Right ventricle myocardium inferior (tissue), 1 donor: ENCODE data around the gene SLC16A3. TPM values are rescaled to one million over a fixed set of nuclear protein-coding genes. Genes with fewer than 3 reads are reported as not detected.
A peak's percentile ranks its signal among the peaks of the same experiment; 100 is the strongest.
"Not testable (repeated sequence)": the region's sequence is repeated elsewhere in the genome, so short reads cannot be mapped to it uniquely, and the experiment has no call there.

ENCODE experiments used
- ATAC-seq: fragments of 200-7000 bp; cut with Tn5 transposase; one replicate; pipeline ENCODE4 v1.9.1; 2020; ENCODE audit warnings: mild to moderate bottlenecking, moderate library complexity
- DNase-seq: peaks from one replicate; pipeline ENCODE4 v3.0.0; 2021; ENCODE audit errors: missing footprints
- intact Hi-C: fragments of 100-400 bp; cut with DNase I; formaldehyde crosslinking; loops from one replicate; pipeline ENCODE4 v1.11.0; 2022
- total RNA-seq: library from RNA; stranded (reverse); fragmentation: NEBNext Ultra II Directional; extraction: Animal tissue kit (Norgen Biotek cat#: 25700); gene quantifications from one replicate; pipeline ENCODE4 v1.2.1, GENCODE V29; 2021
- donor health status: DM: no; HTN: yes; CAD: no; lungs with severe emphysema.

SLC16A3 gene
- total RNA-seq, 1 donor from 2014 or later, result 10.4 TPM

DNA sequence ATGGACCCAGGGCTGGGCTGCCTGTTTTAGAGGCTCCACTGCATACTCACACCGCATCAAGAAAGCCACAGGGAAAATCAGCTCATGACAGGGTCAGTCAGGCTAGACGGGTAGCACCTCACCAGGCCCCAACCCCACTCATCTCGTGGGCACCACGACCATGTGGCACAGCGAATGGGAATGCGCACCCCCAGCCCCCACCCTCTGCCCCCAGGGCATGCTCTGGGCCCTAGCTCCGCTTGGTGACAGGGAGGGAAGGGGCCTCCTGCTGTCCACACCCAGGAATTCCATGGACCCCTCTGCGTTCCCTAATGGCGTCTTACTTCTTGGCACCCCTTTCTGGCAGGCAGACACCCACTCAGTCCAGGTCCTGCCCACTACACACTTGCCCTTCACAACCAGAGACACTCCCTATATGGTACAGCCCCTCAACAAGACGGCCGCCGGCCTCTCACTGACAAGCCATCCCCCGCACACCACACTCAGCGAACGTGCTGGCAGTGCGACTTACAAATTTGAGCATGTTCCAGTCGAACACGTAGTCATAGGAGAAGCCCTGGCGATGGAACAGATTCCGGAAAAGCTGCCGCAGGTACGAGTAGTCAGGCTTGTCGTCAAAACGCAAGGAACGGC, 22.1 kb downstream of the SLC16A3 start:
- DNase-seq (peak; percentile 25), ATAC-seq (no peak)
- intact Hi-C loops, result no loop called here

DNA sequence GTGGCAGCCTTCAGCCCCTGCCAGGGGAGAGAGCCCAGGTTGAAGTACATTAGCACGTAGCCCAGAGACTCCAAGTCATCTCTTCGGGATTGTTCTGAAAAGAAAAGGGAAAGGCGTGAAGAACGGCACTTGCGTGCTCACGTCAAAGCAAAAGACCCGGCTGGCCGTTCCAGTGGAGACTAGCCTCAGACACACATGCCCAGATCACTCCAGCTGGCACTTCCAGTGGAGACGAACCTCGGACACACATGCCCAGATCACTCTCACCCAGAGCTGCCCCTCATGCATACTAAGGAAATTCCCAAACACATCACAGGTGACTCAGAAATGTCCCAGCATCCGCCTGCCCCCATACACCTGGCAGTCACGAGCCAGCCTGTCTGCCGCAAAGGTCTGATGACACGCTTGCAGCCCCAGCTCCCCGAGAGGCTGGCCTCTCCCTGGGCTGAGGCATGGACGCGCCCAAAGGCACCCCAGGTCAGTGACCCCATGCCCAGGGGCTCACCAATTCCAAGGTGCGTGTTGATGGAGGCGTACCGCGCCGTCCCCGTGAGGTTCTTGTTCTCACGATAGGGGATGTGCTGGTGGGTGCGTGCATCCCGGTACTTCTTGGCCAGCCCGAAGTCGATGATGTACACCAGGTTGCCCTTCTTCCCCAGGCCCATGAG, 23.8 kb downstream of the SLC16A3 start:
- no peak for ATAC-seq
- intact Hi-C loops, result no loop called here

DNA sequence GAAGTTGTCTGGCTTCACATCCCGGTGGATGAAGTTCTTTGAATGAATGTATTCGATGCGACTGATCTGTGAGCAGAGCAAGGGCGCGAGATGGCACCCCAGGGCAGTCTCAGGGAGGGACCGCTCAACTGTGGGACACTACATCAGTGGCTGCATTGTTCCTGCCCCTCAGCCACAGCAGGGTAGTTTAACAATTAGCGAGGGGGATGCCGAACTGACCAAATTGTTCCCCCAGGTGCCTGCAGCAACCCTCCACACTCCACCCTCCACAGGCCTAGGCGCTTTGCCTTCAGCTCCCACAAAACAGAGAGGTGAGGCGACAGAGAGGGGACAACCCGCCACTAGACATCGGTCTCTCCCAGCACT, 24.3 kb downstream of the SLC16A3 start:
- no peak for ATAC-seq
- DNase-seq, result no peak
- intact Hi-C loops, result no loop called here

More for the DNA sequence above, 23.8 kb downstream of the SLC16A3 start:
- DNase-seq, result peak; percentile 56

DNA sequence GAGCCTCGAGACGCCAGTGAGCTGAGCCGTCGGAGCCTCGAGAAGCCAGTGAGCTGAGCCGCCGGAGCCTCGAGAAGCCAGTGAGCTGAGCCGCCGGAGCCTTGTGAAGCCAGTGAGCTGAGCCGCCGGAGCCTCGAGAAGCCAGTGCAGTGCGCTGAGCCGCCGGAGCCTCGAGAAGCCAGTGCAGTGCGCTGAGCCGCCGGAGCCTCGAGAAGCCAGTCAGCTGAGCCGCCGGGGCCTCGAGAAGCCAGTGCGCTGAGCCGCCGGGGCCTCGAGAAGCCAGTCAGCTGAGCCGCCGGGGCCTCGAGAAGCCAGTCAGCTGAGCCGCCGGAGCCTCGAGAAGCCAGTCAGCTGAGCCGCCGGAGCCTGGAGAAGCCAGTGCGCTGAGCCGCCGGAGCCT, 25.3 kb downstream of the SLC16A3 start:
- peak; percentile 11 for DNase-seq
- intact Hi-C loops, result not testable (repeated sequence)

DNA sequence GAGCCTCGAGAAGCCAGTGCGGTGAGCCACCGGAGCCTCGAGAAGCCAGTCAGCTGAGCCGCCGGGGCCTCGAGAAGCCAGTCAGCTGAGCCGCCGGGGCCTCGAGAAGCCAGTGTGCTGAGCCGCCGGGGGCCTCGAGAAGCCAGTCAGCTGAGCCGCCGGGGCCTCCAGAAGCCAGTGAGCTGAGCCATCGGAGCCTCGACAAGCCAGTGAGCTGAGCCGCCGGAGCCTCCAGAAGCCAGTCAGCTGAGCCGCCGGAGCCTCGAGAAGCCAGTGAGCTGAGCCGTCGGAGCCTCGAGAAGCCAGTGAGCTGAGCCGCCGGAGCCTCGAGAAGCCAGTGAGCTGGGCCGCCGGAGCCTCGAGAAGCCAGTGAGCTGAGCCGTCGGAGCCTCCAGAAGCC, 25.9 kb downstream of the SLC16A3 start:
- peak; percentile 15 for DNase-seq
- ATAC-seq, intact Hi-C loops: not testable (repeated sequence)

More for the DNA sequence above, 25.3 kb downstream of the SLC16A3 start:
- not testable (repeated sequence) for ATAC-seq

DNA sequence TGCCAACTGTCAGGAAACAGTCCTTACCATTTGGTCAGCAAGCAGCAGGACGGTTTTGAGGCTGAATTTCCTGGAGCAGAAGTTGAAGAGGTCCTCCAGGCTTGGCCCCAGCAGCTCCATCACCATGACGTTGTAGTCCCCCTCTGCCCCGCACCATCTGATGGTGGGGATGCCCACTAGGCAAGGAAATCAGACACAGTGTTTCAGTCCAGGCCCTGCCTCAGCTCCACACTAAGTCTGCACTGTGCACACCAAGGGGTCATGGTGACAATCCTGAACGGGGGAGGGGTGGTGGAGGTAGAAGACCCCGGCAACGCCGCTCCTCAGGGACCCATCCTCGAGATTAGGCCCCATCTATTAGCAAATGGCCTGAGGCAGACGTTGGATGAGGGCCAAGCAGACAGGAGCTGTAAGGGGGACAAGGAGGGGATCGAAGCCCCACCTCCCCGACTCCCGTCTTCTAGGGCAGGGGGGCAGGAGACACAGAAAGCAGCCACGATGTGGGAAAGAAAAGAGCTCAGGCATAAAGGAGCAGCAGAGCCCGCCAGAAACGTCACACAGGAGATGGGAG, 26.6 kb downstream of the SLC16A3 start:
- no peak for ATAC-seq
- peak; percentile 25 for DNase-seq
- intact Hi-C loops, result no loop called here

DNA sequence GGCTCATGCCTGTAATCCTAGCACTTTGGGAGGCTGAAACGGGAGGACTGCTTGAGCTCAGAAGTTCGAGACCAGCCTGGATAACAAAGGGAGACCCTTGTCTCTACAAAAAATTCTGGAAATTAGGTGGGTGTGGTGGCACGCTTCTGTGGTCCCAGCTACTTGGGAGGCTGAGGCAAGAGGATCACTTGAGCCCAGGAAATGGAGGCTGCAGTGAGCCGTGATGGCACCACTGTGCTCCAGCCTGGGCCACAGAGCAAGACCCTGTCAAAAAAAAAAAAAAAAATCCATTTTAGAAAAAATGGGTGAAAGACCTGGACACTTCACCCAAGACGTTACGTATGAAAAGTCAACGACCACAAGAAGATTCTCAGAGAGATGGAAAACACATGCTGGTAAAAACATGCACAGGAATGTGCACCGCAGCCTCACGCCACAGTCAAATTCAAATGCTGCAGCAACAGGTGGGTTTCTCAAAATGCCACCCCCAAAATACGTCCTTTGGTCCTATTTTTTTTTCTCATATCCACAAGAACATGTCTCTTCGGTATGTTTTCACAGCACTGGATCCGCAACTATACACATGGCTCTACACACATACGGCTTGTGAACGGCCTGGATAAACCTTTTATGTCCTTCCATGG, 27.5 kb downstream of the SLC16A3 start:
- no peak for ATAC-seq
- intact Hi-C loops, result no loop called here
- peak; percentile 27 for DNase-seq

DNA sequence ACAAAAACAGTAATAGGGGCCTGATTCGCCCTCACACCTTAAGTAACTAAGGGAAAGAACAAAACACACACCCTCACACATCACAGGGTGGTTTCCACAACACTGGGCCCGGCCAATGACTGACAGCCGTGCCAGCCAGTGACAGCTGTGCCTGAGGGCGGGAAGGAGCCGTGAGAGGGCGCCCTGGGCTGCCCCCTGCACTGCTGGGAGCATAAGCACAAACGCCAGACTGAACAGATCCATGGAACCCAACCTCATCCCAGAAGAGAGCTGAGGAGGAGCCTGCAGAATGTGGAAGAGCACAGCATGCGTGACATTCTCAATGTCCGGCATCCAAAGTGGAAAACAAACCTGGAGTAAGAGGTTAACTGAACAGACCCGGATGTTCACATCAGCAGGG, 28.6 kb downstream of the SLC16A3 start:
- ATAC-seq (peak; percentile 72), DNase-seq (peak; percentile 74)
- intact Hi-C loops, result no loop called here

DNA sequence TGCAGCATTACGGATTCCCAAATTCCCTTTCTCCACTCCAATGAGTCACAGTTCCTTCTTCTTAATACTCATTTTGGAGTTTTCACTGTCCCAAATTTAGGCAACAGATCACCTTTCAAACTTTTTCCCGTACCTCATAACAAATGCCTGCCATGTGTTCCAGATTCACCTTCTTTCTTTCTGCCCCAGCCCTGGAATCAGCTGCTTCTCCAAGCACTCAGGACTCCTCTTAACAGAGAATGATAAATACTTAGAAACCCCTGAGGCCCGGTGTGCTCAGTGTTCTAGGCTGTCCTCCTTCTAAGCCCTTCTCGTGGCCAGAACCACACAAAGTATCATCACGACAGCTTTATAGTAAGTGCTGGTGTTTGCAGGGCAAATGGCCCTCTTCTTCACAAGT, 29.7 kb downstream of the SLC16A3 start:
- DNase-seq (no peak), ATAC-seq (no peak)
- intact Hi-C loops, result no loop called here

DNA sequence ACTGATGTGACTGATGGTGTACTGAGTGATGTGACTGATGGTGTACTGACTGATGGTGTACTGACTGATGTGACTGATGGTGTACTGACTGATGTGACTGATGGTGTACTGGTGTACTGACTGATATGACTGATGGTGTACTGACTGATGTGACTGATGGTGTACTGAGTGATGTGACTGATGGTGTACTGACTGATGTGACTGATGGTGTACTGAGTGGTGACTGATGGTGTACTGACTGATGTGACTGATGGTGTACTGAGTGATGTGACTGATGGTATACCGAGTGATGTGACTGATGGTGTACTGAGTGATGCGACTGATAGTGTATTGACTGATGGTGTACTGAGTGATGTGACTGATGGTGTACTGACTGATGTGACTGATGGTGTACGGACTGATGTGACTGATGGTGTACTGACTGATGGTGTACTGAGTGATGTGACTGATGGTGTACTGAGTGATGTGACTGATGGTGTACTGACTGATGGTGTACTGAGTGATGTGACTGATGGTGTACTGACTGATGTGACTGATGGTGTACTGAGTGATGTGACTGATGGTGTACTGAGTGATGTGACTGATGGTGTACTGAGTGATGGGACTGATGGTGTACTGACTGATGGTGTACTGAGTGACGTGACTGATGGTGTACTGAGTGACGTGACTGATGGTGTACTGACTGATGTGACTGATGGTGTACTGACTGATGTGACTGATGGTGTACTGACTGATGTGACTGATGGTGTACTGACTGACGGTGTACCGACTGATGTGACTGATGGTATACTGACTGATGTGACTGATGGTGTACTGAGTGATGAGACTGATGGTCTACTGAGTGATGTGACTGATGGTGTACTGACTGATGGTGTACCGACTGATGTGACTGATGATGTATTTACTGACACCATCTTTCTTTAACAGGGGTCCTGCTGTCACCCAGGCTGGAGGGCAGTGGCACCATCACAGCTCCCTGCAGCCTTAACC, 31.4 kb downstream of the SLC16A3 start:
- ATAC-seq, intact Hi-C loops, DNase-seq: not testable (repeated sequence)

DNA sequence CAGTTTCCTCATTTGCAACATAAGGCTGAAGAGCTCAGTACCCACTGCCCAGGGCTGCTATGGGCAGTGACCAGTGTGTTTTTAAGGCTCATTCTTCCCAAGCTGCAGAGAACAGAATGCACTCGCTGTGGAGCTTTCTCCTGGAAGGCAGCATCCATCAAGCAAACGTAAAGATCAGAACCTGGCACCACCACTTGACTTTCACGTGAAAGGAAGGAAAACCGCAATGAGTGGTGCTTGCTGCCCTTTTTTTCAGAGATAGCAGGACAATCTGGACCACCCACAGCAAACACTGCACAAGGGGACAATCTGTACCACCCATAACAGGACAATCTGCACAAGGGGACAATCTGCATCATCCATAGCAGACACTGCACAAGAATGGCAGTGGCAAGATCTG, 33.5 kb downstream of the SLC16A3 start:
- peak; percentile 20 for DNase-seq
- intact Hi-C loops, result no loop called here
- no peak for ATAC-seq

DNA sequence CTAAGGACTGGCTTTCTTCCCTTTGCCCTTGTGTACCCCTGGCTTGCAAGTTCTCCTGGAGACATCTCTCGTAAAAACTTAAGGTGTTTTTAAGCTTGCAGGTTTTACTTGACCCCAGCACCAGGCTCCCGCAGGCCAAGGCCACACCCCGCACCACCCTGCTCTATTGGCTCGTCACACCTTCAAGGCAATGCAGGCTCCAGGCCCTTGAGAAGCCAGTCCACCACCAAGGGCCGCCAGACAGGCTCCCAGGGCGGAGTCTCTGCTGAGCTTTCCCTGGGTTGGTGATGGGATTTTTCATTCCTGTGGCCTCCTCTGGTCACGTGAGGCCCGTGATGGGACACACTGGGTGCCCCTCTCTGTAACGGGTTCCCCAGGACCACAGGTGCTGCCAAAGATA, 34.8 kb downstream of the SLC16A3 start:
- DNase-seq (peak; percentile 31), ATAC-seq (no peak)
- intact Hi-C loops, result no loop called here

DNA sequence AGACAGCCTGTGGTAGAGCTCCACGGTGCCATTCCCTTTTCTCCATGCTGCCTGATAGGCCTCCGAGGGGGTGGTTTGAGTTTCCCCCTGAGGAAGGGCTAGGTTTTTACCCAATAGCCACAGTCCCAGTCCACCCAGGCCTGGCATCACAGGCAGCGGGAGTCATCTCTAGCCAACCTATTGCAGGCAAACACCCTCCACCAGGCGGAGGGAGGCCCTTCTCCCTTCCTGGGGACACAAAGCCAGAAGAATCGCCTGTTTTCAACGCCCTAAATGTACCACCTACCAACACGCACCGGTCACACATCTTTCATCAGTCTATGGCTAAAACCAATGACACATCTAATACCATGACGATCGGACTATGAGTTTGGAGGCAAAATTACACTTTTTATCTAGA, 37.3 kb downstream of the SLC16A3 start:
- DNase-seq (peak; percentile 33), ATAC-seq (no peak)
- intact Hi-C loops, result no loop called here

DNA sequence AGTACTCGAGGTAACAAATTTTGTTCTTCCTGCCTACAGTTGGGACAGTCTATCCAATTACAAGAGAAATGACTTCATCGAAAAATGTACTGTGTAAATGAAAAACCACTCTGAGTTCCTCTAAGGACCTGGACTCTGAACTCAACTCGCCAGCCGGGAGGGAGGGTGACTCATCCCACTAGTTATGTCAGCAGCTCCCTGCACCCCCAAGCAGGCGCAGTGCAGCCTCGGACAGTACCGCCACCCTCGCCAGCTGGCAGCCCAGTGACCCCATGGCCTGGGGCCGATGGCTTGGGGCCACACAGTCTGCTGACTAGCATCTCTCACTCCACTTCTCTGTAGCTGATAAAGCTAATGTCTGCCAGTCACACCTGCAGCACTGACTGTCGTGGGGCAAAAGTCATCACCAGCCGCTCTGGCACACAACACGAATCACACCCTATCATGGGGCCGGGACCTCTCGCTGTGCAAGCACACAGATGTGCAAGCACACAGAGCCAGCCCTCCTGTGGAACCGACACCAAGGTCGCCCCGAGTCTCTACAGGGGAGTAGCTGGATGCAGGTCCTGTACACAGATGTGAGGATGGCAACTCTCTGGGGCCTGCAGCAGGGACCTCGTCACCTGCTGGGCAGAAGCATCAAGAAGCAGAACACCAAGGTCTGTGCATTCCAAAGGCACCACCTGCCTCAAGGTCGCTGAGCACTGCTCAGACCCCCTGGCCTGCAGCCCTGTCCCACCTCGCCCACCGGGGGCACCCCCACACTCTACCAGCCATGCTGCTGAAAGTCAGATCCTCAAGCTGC, 38.9 kb downstream of the SLC16A3 start:
- intact Hi-C loops, result loop anchor here (1.0 kb wide), 1 partner anchor 26 kb away; no protein-coding TSS in a partner anchor
- peak; percentile 97 for ATAC-seq
- DNase-seq, result peak; percentile 96

DNA sequence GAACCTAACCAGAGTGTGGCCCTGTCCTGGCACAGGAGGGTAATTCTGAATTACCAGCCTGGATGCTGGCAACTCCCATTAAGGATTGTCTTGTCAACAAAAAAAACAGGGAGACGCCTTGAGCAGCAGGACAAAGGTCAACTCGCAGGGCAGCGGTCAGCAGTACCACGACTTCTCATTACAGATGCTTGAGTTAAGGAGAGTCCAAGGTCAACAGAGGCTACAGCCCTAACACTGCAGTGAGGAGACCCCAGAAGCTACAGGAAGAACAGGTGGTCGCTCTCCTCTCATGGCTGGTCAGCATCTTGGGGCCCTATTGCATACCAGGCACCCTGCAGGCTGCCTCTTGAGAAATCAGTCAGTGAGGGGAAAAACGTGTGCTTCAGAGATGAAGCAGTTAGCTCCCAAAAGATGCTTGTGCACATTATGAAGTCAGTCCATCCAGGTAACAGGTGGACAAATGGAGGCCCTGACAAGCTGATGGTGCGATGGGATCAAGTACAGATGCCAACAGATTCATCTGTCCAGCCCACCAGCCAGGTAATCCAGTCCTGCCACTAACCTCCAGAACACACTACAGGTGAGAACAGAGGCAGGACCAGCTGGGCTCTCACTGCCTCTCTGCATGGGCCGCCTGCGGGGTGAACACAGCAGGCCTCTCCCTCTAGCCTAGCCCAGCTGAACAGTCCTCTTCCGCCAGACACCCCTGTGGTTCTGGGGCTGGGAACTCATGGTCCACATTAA, 40.5 kb downstream of the SLC16A3 start:
- ATAC-seq, result no peak
- DNase-seq, result peak; percentile 54
- intact Hi-C loops, result no loop called here

DNA sequence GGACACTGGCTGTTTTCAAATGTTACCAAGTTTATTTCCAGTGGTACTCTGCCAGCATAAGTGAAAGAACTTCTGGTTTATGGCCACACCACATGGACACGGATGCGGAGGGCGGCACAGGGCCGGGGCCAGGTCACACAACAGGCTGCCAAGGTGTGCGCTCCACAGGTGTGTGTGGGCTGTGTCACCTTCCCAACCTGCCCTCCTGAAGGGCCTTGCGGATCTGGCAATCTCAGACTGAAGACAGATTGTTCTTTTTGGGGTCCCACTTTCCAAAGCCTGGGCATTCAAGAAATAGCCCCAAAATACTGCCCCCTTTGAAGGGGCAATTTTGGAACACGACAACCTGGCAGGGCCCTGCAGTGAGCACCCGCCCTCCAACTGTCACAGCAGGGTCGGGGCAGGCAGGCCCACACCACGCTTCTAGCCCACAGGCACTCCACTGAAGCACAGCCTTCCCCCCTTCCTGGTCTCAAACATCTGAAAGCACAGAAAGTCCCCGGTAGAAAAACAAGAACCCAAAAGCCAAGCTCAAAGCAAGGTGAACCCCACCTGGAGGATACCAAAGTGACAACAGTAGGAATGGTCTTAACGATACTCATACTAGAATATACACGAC, 41.1 kb downstream of the SLC16A3 start:
- ATAC-seq (no peak), DNase-seq (peak; percentile 32)
- intact Hi-C loops, result loop anchor here (5.0 kb wide), 1 partner anchor 38 kb away; no protein-coding TSS in a partner anchor

DNA sequence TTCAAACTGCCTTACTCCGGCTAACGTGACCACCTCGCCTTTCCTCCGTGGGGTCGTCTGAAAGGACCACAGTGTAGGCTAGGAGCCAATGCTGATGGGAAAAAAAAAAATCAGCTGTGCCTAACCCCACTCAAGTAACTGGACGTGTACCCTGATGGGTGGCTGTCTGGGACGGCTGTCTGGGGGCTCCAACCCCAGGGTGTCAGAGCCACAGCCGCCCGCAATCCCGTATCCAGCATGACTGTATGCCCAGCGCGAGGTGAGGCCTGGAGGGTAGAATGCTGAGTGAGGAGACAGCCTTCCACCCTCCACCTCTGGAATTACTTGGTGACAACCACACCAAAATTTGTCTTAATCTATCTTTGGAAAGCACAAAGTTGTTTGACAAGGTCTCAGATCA, 41.8 kb downstream of the SLC16A3 start:
- ATAC-seq (no peak), DNase-seq (peak; percentile 50)
- intact Hi-C loops, result loop anchor here (5.0 kb wide), 1 partner anchor 38 kb away; no protein-coding TSS in a partner anchor
